HUES64 (cell line): Measurements from ENCODE around the gene MAGI2. TPM values are rescaled to one million over a fixed set of nuclear protein-coding genes. Genes with fewer than 3 reads are reported as not detected.

ENCODE experiments used
- H3K27ac ChIP-seq: 2 replicates; pipeline ENCODE4 v1.7.0; 2013; ENCODE audit warnings: low read depth, low read length, inconsistent platforms
- H3K27me3 ChIP-seq: 2 replicates; pipeline ENCODE4 v1.6.1; 2013; ENCODE audit warnings: mild to moderate bottlenecking, low read length; ENCODE audit not compliant: insufficient read depth
- H3K36me3 ChIP-seq: 2 replicates; pipeline ENCODE4 v1.6.1; 2013; ENCODE audit warnings: mild to moderate bottlenecking, low read length; ENCODE audit not compliant: insufficient read depth
- H3K4me1 ChIP-seq: 2 replicates; pipeline ENCODE4 v1.6.1; 2013; ENCODE audit warnings: mild to moderate bottlenecking, low read length, moderate library complexity; ENCODE audit not compliant: insufficient read depth
- H3K4me3 ChIP-seq: 2 replicates; pipeline ENCODE4 v1.5.1; 2013; ENCODE audit warnings: mild to moderate bottlenecking, low read length, moderate library complexity
- H3K9ac ChIP-seq: 2 replicates; pipeline ENCODE4 v1.6.1; 2013; ENCODE audit warnings: mild to moderate bottlenecking, low read depth, low read length
- H3K9me3 ChIP-seq: 2 replicates; pipeline ENCODE4 v1.6.1; 2013; ENCODE audit warnings: low read depth, low read length; ENCODE audit not compliant: insufficient read depth
- WGBS: fragments of 150-250, 120-280 bp; methylation state at CpG from one replicate; pipeline ENCODE4 v1.1.7; 2013; ENCODE audit warnings: missing lambda C conversion rate; 5-methylcytosine and 5-hydroxymethylcytosine counted together
- polyA plus RNA-seq, 2 experiments: library from polyadenylated mRNA; stranded (reverse); fragments of 50-300 nt; gene quantifications; one replicate each; pipeline ENCODE4 v1.2.3, GENCODE V29; 2013

Gene MAGI2
- 7.1 TPM for polyA plus RNA-seq (2013, experiment 1 of 2)
- polyA plus RNA-seq (2013, experiment 2 of 2) = 7.4 TPM

DNA sequence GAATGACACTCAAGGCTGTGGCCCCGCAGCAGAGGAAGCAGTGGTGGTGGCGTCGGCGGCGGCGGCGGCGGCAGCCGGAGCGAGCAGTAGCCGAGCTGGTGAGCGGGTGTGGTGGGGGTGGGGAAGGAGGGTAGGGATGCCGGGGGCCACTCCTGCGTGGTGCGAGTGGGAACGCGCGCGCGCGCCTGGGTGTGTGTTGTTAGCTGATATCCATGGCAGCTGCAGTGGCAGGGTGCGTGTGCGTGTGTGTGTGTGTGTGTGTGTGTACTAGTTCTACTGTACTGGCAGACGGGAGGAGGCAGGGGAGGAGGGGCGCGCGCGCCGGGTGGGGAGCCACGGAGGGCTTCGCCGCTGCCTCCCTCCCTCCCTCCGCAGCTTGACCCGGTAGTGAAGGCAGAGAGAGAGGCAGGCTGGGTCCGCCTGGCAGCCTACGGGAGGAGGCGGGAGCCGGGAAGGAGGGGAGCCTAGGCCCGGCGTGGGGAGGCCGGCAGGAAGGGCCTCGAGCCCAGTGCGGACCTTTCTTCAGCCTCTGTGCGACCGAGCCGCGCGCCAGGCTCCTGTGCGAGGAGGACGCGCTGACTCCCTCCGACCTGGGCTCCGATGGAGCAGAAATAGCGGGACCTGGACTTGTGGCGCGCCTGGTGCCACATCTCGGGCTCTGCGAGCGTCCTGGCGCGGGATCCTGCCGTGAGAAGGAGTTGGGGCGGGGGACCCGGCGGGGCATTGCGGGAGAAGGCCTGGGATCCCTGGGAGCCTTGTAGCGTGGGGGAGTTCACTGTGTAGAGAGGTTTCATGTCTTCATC lies at the start of gene MAGI2:
MAGI2 (minus strand) TSS at position 110 of the 803 bp plus-strand sequence. CDS start 347 bp downstream, outside the sequence.
- H3K36me3 ChIP-seq = no peaks in the 10 kb centered on the region
- H3K9me3 ChIP-seq = no peaks in the 10 kb centered on the region
- under 1% methylated on average over 66 of the region's 67 CpGs for WGBS
- peaks cover 7% of the 10 kb centered on the region; the same call in 1 of the 2 replicates for H3K4me1 ChIP-seq
- no peak within 1 kb of the TSS for H3K27ac ChIP-seq
- H3K4me3 ChIP-seq = peak within 1 kb of the TSS; percentile 68
- peaks cover 84% of the 10 kb centered on the region for H3K27me3 ChIP-seq
- peak within 1 kb of the TSS; percentile 56; the same call in 1 of the 2 replicates for H3K9ac ChIP-seq

DNA sequence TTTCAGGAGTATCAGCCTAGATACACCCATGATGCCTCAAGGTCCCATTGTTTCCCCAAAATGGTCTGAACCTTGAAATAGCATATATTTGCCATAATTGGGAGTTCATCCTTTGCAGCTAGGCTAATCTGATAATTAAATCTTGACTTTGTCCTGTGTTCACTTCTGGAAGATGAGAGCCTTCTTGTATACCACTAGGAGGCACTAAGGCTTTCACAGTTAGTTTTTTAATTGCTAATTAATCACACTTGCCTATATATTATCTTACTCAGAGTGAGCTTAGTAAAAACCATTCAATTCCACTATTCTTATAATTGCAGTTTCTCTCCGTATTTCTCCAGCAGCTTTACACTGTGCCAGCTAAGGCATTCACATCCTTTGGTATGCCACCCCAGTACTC lies 48.7 kb upstream of the MAGI2 start:
- H3K4me1 ChIP-seq = peaks cover 25% of the 10 kb centered on the region; the same call in 1 of the 2 replicates
- 81% methylated on average over 1 of the region's 1 CpG for WGBS
- H3K27ac ChIP-seq = no peak overlapping the region
- no peak overlapping the region for H3K4me3 ChIP-seq
- H3K27me3 ChIP-seq = no peaks in the 10 kb centered on the region
- H3K9me3 ChIP-seq = no peaks in the 10 kb centered on the region
- no peak overlapping the region for H3K9ac ChIP-seq
- no peaks in the 10 kb centered on the region for H3K36me3 ChIP-seq

DNA sequence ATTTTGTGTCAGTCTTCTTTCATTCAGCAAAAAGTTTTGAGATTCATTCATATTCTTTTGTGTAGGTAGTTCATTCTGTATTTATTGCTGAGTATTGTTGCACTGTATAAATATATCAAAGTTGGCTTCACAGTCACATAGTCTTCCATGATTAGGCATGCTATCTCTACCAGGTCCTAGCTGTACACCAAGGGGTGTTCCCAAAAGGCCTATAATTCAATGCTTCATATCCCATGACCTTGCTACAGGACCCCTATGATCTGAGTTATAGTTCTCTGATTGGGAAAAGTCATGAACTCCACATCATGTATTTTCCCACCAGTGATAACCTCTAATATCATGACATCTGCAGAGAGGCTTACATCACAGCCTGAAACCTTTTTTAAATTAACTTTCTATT lies 47.3 kb upstream of the MAGI2 start:
- Histone ChIP-seq H3K4me1 (peaks cover 12% of the 10 kb centered on the region; the same call in 1 of the 2 replicates), H3K9me3 (no peaks in the 10 kb centered on the region), H3K4me3 (no peak overlapping the region), H3K9ac (no peak overlapping the region), H3K27ac (no peak overlapping the region), H3K36me3 (no peaks in the 10 kb centered on the region), H3K27me3 (no peaks in the 10 kb centered on the region)

DNA sequence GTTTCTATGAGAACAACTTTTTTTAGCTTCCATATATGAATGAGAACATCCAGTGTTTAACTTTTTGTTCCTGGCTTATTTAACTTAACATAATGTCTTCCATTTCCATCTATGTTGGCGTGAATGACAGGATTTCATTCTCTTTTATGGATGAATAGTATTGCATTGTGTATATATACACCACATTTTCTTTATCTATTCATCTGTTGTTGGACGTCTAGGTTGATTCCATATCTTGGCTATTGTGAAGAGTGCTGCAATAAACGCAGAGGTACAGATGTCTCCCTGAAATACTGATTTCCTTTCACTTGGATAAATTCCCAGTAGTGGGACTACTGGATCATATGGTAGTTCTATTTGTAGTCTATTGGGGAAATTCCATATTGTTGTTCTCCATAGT lies 44.3 kb upstream of the MAGI2 start:
- WGBS = 93% methylated on average over 2 of the region's 3 CpGs
- H3K4me3 ChIP-seq = no peak overlapping the region
- H3K9ac ChIP-seq = no peak overlapping the region
- no peaks in the 10 kb centered on the region for H3K36me3 ChIP-seq
- no peaks in the 10 kb centered on the region for H3K4me1 ChIP-seq
- no peak overlapping the region for H3K27ac ChIP-seq
- H3K9me3 ChIP-seq = no peaks in the 10 kb centered on the region
- H3K27me3 ChIP-seq = no peaks in the 10 kb centered on the region

DNA sequence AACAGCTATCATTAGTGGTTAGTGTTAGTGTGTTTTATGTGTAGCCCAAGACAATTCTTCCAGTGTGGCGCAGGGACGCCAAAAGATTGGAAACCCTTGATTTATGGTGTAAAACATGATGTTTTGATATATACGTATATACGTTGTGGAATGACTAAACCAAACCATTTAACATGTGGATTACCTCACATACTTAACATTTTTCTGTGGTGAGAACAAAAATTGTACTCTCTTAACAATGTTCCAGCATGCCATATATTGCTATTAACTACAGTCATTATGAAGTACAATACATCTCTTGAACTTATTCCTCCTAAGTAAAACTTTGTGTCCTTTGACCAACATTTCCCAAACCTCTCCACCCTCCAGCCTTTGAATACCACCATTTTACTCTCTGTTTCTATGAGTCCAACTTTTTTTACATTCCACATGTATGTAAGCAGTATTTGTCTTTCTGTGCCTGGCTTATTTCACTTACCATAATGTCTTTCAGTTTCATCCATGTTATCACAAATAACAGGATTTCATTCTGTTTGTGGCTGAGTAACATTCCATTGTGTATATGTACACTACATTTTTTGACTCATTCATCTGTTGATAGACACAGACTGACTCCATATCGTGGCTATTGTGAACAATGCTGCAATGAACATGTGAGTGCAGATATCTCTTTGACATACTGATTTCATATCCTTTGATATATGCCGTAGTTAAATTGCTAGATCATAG lies 42.2 kb upstream of the MAGI2 start:
- no peaks in the 10 kb centered on the region for H3K9me3 ChIP-seq
- WGBS = 98% methylated on average over 2 of the region's 6 CpGs
- no peak overlapping the region for H3K4me3 ChIP-seq
- no peak overlapping the region for H3K27ac ChIP-seq
- H3K27me3 ChIP-seq = no peaks in the 10 kb centered on the region
- H3K36me3 ChIP-seq = no peaks in the 10 kb centered on the region
- H3K9ac ChIP-seq = no peak overlapping the region
- no peaks in the 10 kb centered on the region for H3K4me1 ChIP-seq

DNA sequence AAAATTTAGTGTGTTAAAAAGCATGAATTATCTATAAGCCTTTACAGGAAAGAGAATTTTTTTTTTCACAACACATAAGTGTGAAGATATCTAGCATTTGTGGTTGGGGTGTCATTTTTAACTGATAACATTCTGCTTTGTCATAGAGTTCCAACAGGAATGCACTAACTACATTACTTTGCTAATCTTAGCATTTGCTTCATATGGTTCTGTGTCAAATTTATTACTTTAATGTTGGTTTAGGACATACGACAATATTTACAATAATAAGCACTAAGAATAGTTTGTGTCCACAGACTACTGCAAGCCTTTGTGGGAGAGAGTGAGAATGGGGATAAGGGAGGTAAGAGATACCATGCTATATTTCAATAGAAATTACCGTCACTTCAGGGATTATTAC lies 40.6 kb upstream of the MAGI2 start:
- H3K27ac ChIP-seq = no peak overlapping the region

DNA sequence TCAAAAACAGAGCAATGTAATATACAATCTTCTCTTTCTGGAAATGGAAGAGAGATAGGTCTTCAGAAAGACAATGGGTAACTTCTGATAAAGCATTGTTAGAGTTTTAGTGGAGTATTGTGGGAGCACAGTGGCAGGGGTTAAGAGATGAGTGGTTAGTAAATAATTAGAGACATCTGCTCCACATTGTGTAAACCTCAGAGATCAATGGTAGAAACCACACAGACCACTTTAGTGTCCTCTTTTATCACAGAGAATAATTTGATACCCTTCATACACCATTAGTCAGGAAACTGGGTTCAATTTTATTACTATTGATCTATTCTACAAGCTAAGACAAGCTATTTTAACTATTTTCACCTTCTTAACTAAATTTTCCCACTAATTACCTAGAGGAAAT lies 35.9 kb upstream of the MAGI2 start:
- no peaks in the 10 kb centered on the region for H3K36me3 ChIP-seq
- no peak overlapping the region for H3K4me3 ChIP-seq
- no peaks in the 10 kb centered on the region for H3K27me3 ChIP-seq
- H3K9ac ChIP-seq = no peak overlapping the region
- no peaks in the 10 kb centered on the region for H3K9me3 ChIP-seq
- no peak overlapping the region for H3K27ac ChIP-seq
- no peaks in the 10 kb centered on the region for H3K4me1 ChIP-seq

More for the DNA sequence above, 40.6 kb upstream of the MAGI2 start:
- no peak overlapping the region for H3K9ac ChIP-seq
- no peaks in the 10 kb centered on the region for H3K36me3 ChIP-seq
- no peaks in the 10 kb centered on the region for H3K27me3 ChIP-seq
- WGBS = no CpG with 5 or more reads among the region's 2 CpGs
- H3K9me3 ChIP-seq = no peaks in the 10 kb centered on the region
- H3K4me3 ChIP-seq = no peak overlapping the region
- no peaks in the 10 kb centered on the region for H3K4me1 ChIP-seq

DNA sequence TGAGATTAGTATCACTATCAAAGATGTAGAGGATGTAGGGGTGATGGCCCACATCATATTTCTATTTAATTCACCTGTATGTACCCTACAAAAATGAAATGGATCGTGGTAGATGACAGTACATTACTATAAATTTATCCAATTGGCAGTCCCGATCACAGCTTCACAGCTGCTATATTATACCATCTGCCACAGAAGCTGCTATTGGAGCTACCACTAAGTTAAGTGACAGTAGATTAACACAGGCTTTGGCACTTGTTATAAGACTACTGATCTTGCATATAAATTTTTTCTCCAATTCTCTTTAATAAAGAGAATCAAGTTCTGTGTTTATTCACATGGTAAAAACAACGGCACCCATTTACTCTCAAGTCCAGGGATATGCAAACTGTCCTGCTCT lies 24.9 kb upstream of the MAGI2 start:
- H3K4me3 ChIP-seq = no peak overlapping the region
- H3K9ac ChIP-seq = no peak overlapping the region
- no peaks in the 10 kb centered on the region for H3K9me3 ChIP-seq
- no peaks in the 10 kb centered on the region for H3K27me3 ChIP-seq
- WGBS = 92% methylated on average over 3 of the region's 3 CpGs
- no peak overlapping the region for H3K27ac ChIP-seq
- H3K4me1 ChIP-seq = no peaks in the 10 kb centered on the region
- no peaks in the 10 kb centered on the region for H3K36me3 ChIP-seq

DNA sequence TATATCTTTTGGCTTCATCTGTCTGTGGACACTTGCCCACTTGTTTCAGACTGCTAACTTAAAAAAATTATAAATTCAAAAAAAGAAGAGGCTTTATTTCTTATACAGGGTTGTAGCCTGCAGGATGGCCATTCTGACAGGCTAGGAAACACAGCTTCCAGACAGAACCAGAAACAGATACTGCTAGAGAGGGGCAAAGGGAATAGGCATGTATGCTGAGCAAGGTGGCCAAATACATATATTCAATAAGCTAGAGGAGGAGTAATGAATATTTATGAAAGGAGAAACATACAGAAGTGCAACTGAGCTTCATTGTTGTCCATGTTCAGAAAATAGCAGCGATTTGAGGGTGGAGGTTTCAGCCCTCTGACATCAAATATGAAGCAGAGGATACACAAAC lies 22.0 kb upstream of the MAGI2 start:
- no peaks in the 10 kb centered on the region for H3K36me3 ChIP-seq
- H3K27me3 ChIP-seq = no peaks in the 10 kb centered on the region
- no peak overlapping the region for H3K27ac ChIP-seq
- no peak overlapping the region for H3K4me3 ChIP-seq
- WGBS = 95% methylated on average over 1 of the region's 1 CpG
- H3K4me1 ChIP-seq = no peaks in the 10 kb centered on the region
- H3K9ac ChIP-seq = no peak overlapping the region
- no peaks in the 10 kb centered on the region for H3K9me3 ChIP-seq

DNA sequence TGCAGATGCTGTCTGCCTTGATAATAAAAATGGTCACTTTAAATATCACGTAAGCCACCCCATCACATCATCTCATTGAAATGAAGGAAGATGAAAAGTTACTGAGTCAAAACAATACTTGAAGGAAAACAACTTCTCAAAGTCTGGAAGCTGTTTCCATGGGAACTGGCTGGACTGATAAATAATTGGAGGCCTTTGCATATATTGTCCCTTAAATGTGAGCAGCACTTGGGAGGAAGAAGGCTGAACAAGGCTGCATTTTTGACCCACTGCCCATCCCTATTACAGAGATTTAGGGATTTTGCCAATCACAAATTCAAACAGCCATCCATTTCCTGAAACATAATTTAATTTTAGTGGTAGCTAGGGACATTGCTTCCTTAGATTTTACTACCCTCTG lies 18.2 kb upstream of the MAGI2 start:
- Histone ChIP-seq H3K9me3 (no peaks in the 10 kb centered on the region), H3K4me3 (no peak overlapping the region), H3K27ac (no peak overlapping the region), H3K36me3 (no peaks in the 10 kb centered on the region), H3K9ac (no peak overlapping the region), H3K4me1 (no peaks in the 10 kb centered on the region), H3K27me3 (no peaks in the 10 kb centered on the region)
- no CpG with 5 or more reads among the region's 1 CpG for WGBS

DNA sequence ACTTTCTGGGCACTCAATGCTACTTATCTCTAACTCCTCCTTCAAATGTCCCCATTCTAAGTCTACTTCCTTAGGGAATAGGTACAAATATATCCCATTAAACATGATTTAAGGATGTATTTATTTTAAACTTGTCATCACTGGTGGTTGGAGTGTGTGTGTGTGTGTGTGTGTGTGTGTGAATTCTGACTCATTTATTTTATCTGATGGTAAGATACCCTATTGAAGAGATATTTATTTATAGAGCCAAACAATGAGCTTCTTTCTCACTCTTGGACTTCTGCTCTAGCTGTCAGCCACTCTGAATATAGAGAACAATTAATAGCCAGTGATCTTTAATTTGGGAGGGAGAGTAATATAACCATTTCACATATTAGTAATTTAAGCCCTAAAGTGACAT lies 17.8 kb upstream of the MAGI2 start:
- Histone ChIP-seq H3K9ac (no peak overlapping the region), H3K27ac (no peak overlapping the region), H3K27me3 (no peaks in the 10 kb centered on the region), H3K4me1 (no peaks in the 10 kb centered on the region), H3K9me3 (no peaks in the 10 kb centered on the region), H3K36me3 (no peaks in the 10 kb centered on the region), H3K4me3 (no peak overlapping the region)
